Astrocyte (in vitro differentiated cells and primary cell): ENCODE measurements around the gene LYRM4.

ENCODE experiments used
- EZH2 ChIP-seq: IDR thresholded peaks from 2 replicates; pipeline ENCODE4 v1.6.1; 2012; ENCODE audit warnings: mild to moderate bottlenecking, low read length, inconsistent platforms; ENCODE audit not compliant: insufficient read depth
- TF ChIP-seq, protein P1 (sequence below): IDR thresholded peaks from 2 replicates; pipeline ENCODE4 v1.5.1; 2011; ENCODE audit warnings: low read depth, mild to moderate bottlenecking, inconsistent platforms, low read length, moderate library complexity; ENCODE audit not compliant: insufficient read depth

DNA sequence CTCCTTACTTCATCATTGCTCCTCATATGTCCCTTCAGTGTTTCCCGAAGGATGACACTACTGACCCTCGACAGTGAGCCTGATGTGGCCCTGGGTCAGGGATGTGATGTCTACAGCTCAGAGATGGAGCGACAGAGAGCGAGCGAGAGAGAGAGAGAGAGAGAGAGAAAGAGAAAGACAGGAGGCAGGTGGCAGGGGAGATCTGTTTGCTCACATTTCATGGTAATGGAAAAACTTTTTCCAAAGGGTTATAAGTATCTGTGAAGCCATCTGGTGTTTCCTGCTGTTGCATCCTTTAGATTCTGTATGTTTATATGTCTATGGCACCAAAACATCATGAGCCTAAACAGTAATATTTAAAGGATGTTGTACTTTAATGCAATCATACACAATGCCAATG lies 98.4 kb downstream of the LYRM4 start:
- TF ChIP-seq, protein P1, sequence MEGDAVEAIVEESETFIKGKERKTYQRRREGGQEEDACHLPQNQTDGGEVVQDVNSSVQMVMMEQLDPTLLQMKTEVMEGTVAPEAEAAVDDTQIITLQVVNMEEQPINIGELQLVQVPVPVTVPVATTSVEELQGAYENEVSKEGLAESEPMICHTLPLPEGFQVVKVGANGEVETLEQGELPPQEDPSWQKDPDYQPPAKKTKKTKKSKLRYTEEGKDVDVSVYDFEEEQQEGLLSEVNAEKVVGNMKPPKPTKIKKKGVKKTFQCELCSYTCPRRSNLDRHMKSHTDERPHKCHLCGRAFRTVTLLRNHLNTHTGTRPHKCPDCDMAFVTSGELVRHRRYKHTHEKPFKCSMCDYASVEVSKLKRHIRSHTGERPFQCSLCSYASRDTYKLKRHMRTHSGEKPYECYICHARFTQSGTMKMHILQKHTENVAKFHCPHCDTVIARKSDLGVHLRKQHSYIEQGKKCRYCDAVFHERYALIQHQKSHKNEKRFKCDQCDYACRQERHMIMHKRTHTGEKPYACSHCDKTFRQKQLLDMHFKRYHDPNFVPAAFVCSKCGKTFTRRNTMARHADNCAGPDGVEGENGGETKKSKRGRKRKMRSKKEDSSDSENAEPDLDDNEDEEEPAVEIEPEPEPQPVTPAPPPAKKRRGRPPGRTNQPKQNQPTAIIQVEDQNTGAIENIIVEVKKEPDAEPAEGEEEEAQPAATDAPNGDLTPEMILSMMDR, result no peak
- no peak for TF ChIP-seq EZH2
